NCI-H2107 treated with DMSO at 0.1 percent for 48 hours (cell line): ENCODE results near the gene LRIT3.
"Not testable (repeated sequence)": the region's sequence is repeated elsewhere in the genome, so short reads cannot be mapped to it uniquely, and the experiment has no call there.

ENCODE experiments used
- DNase-seq: peaks from one replicate; lab custom pipeline; 2025; ENCODE audit not compliant: unreplicated experiment; lab: John Stamatoyannopoulos, UW

LRIT3 gene

DNA sequence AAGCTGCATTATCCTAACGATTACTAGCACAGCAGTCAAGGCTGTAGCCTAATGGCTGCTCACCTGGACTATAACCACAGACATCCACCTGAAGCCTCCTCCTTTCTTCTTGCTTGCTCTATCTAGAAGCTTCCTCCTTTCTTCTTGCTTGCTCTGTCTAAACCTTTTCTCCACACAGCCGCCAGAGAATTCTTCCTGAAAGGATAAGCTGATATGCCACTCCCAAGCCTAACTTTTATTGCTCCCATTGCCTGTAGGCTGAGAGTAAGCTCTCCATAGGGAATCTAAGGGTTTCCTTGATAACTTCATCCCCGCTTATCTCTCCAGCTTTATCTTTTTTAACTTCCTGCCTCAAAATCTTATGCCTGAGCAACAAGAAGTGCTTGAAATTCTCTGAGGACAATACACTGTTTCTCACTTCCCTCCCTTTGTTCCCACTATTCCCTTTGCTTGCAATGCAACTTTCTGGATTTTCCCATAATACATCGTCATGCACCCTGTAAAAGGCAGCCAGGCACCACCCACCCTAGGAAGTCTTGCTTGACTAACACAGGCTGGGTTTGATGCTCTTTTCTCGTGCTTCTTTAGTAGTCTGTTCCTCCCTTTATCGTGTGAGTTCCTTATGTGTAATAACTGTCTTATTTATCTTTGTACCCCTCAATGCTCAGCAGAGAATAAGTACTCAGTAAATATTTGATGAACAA is 1.4 kb upstream of the LRIT3 start:
- DNase-seq: no peak

DNA sequence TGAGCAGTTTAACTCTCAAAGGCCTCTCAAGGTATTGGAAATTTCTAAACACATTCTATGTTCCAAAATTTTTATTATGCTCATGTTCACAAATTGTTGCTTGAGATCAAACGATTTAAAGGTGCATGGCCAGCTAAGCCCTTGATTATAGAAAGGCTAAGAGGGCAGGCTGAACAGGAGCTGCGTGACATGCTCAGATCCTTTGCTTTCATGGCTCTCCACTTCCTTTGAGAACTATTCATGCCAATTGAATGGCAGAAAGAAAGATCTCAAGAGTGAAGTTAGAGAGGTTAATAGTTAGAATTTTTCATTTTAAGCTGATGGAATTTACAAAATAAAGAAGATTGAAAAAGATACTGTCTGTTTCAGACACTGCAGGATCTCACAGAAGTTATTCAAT is 594 bp downstream of the LRIT3 start:
- DNase-seq: no peak

DNA sequence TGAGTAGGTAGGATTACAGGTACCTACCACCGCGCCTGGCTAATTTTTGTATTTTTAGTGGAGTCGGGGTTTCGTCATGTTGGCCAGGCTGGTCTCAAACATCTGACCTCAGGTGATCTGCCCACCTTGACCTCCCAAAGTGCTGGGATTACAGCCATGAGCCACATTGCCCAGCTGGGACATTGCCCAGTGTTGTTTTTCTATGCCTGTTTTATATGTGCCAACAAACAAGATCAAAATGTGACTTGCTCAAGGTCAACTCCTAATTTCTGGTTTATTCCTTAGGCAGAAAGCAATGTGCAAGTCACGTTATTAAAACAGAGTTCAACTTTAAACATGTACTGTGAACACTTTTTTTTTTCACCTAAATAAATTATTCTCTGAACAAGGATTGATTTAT is 2.7 kb downstream of the LRIT3 start:
- DNase-seq: no peak

DNA sequence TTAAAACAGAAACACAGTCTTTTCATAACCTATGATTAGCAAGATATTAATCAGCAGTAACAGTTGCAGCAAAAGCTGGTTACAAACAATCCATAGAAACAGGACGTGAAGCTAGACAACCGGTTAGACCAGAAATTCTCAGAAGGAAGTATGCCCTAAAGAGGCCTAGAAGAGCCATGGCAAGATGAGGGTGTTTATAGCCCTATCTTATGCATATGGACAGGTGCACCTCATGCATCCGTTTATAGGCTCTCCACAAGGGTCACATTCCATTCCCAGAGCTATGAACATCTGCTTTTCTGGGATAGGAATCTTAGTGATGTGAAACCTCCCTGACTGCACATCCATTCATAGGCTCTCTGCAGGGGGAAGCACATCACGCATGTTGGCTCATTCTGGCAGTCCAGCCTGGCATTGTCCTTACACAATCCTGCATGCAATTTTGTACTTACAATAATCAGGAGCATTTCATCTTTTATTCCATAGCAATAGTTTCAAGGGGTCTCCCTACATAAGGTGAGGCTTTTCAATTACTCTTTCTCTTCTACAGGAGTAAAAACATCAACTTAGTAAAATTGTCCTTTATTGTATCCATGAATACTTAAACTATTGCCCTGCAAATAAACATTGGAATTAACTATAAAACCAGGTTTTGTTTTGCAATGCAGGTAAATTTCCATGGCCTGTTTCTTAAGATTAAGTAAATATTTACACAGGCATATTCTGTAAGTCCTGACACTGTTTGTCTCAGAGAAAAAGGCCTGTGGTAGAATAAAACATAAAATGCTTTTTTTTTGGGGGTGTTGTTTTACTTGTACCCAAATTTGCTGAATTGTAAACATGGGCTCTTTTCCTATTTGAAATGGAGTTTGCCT is 11.8 kb downstream of the LRIT3 start:
- not testable (repeated sequence) for DNase-seq

DNA sequence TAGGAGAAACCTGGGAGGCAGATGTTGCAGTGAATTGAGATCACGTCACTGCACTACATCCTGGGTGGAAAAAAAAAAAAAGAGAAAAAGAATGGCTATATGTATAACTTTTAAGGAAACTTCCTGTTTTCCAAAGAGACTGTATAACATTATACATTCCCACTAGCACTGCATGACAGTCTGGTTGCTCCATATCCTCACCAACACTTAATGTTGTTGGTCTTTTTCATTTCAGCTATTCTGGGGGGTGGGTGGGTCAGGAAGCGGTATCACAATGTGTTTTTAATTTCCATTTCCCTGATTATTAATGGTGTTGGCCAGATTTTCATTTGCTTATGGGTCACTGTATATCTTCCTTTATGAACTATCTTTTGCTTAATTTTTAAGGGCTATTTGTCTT is 13.4 kb downstream of the LRIT3 start:
- DNase-seq: no peak

DNA sequence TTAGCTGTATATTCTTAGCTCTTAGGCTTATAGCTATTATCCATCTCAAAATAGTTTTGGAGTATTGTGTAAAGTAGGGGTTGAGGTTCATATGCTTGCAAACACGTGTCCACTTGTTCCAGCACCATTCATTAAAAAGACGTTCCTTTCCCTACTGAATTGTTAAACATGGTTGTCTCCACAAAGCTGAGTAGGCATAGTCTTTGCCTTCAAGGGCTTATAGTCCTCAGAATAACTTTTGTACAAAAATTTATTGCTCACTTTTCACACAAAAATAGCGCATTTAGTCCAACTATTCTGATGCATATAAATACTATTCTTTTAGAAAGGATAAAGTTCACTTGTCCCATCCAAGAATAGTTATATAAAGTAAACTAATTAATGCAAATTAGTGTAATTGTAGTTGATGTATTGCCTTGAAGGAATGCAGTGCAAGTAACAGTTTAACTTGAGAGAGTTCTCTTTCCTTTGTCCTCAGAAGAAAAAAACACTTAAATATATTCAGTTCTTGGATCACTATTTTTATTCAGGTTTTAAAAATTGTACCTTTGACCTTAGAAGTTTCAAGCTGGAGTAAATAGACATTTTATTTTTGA is 14.1 kb downstream of the LRIT3 start:
- no peak for DNase-seq

GRCh38 chr4:109864134-109864533 is 16.2 kb downstream of the LRIT3 start:
- DNase-seq: no peak

- no peak for DNase-seq
Measured at GRCh38 chr4:109870061-109870460, 22.2 kb downstream of the LRIT3 start.

GRCh38 chr4:109872065-109872464 is 24.2 kb downstream of the LRIT3 start:
- no peak for DNase-seq

- no peak for DNase-seq
Measured at GRCh38 chr4:109872950-109873656, 25.2 kb downstream of the LRIT3 start.

DNA sequence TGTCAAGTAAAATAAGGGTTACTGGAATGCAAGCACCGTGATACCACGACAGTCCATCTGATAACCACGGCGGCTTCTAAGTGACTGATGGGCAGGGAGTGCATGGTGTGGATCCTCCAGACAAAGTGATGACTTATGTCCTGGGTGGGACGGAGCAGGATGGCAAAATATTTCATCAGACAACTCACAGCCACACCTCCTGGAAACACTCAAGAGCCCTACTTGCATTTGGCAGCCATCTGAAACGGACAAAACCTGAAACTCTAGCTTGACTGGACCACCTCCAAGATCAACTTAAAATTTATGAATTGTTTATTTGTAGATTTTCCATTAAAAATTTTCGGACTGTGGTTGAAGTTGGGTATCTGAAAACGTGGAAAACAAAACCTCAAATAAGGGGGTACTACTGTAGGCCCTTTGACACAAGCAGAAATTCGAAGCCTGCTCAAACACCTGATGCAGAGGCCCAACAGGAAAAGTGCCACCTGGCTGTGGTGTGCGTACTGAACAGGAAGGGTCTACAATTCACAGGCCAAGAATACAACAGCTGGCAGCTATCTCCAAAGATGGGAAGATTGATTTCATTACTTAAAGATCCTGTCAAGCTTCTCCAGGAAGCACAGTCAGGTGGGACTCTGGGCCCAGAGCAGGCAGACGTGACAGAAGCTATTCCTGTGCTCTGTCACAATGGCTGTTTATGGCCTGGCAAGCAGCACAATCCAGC is 26.0 kb downstream of the LRIT3 start:
- no peak for DNase-seq

DNA sequence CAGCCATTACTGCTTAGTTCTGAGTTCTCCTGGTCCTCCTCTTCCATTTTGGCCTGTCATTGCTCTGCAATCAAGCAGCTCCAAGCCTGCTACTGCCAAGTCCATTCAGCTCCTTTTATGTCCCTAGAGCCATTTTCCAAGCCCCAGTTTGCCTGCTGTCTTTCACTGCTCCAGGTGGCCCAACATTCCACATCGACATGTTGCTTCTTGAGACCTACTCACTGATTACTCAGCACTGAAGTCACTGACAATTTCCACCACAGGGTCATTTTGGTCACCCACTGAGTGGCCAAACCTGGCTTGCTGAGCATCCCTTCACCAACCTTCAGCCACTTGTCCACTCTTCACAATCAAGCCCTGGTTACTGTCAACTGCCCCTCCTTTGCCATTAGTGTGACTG is 27.2 kb downstream of the LRIT3 start:
- DNase-seq: no peak

DNA sequence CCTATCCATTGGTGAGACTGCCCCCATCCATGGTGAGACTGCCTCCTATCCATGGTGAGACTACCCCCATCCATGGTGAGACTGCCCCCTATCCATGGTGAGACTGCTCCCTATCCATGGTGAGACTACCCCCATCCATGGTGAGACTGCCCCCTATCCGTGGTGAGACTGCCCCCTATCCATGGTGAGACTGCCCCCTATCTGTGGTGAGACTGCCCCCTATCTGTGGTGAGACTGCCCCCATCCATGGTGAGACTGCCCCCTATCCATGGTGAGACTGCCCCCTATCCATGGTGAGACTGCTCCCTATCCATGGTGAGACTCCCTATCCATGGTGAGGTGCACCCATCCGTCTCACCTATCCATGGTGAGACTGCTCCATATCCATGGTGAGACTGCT is 27.6 kb downstream of the LRIT3 start:
- DNase-seq: not testable (repeated sequence)

DNA sequence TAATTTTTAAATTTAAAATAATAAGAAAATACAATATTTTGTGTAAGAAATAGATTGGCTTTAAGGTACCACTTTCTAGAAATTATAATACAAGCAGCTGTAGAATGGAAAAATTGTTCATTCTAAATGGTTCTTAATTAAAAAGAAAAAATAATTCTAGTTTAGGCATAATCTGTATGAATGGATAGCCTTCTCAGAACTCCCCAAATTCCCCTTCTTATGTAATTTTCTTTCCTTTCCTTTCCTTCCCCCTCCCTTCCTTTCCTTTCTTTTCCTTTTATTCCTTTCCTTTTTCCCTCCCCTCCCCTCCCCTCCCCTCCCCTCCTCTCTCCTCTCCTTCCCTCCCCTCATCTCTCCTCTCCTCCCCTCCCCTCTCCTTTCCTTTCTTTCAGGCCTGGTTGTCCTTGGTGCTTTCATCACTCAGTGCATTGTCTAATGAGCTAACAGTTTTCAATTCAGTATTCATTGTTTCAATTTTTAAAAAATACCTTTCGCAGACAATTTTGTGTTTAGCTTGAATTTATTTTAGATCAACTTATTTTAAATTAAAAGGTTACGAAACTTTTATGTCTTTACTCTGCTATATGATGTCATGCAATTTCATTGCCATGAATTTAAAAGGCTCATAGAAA is 28.8 kb downstream of the LRIT3 start:
- no peak for DNase-seq

GRCh38 chr4:109877400-109877799 is 29.5 kb downstream of the LRIT3 start:
- DNase-seq: no peak

- no peak for DNase-seq
Measured at GRCh38 chr4:109878355-109878754, 30.4 kb downstream of the LRIT3 start.

GRCh38 chr4:109879081-109879480 is 31.2 kb downstream of the LRIT3 start:
- DNase-seq: no peak

DNA sequence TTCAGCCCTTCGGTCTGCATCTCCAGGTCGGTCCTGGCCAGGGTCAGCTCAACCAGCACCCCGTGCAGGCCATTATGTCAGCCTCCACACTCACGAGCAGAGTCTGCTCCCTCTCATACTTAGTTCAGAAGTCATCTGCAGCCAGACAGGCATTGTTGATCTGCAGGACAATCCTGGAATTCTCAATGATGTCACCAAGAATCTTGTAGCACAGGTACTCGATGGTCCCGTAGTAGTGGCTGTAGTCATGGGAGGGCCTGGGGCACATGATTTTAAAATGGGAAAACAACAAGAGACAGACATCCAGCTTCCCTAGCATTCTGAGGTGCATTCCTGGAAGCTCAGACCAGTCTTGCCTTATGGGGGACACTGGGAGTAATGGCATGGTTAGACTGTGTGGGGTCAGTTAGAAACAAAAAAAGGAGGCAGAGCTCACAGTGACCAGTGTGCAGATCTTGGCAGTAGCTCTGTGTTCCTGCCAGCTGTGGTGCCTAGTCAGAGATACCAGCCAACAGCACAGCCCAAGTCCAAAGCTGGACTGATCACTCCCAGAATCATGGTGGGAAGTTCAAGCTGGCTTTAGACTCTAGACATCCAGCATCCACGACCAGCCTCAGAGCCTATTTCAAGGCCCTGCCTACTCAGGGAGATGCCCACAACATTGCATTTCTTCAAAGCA is 31.9 kb downstream of the LRIT3 start:
- no peak for DNase-seq

- no peak for DNase-seq
Measured at GRCh38 chr4:109886303-109886702, 38.4 kb downstream of the LRIT3 start.

- DNase-seq: no peak
Measured at GRCh38 chr4:109887071-109887470, 39.2 kb downstream of the LRIT3 start.
